ENCODE results near the gene CCDC60. TPM values are rescaled to one million over a fixed set of nuclear protein-coding genes. Genes with fewer than 3 reads are reported as not detected.

CCDC60 gene
- total RNA-seq, 4 donors from 2014 or later: not detected

DNA sequence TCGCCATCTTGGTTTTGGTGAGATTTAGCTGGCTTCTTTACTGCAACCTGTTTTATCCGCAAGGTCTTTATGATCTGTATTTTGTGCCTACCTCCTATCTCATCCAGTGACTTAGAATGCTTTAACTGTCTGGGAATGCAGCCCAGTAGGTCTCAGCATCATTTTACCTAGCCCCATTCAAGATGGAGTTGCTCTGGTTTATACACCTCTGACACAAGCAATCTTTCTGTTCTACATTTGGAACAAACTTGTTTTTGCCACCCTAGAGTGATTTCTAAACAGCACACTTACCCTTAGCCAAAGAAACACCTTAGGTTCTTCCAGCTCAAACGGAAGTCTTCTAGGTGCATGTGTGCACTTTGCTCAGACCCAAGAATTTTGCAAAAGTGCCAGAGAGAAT is 122.3 kb downstream of the CCDC60 start:
- TF ChIP-seq CTCF (IDR thresholded peaks at IDR 0.05; ENCODE audit: low read depth): no peak

DNA sequence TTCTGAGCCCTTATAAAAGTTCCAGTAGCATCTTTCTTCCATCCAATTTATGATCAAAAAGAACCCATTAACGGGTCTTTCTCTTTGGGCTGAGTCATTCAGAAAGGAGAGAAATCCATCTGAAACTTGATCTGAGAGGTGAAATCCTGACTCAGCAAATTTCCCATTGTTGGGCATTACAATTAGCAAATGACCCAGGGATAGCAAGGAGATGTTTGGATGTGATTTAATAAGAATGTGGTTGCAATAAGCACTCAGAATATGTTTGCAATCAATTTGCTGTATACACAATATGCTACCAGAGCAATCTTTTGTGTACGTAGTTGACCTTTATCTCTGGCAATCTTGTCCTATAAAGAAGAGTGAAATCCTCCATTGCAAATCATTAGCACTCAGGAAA is 122.7 kb downstream of the CCDC60 start:
- no peak for TF ChIP-seq CTCF (IDR thresholded peaks at IDR 0.05; ENCODE audit: low read depth)

DNA sequence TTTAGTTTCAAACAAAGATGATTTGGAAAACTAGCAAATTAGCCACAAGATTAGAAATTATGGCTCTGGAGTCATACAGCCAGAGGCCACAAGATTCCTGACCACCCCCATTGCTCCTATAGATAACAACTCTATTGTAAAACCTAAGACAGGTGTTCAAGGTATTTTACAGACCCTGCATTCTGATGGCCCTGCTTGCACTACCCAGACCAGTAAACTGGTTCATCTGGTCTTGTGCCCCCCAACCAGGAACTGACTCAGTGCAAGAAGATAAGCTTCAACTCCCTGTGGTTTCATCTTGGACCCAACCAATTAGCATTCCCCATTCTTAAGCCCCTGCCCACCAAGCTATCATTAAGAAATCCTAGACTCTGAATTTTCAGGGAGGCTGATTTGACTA is 125.0 kb downstream of the CCDC60 start:
- TF ChIP-seq CTCF (IDR thresholded peaks at IDR 0.05; ENCODE audit: low read depth): no peak

- TF ChIP-seq CTCF (IDR thresholded peaks at IDR 0.05; ENCODE audit: low read depth): no peak
These were observed 126.3 kb downstream of the CCDC60 start for GRCh38 chr12:119460876-119461275.

GRCh38 chr12:119461636-119462214 is 127.2 kb downstream of the CCDC60 start:
- no peak for TF ChIP-seq CTCF (IDR thresholded peaks at IDR 0.05; ENCODE audit: low read depth)

- no peak for TF ChIP-seq CTCF (IDR thresholded peaks at IDR 0.05; ENCODE audit: low read depth)
These were observed 128.8 kb downstream of the CCDC60 start for GRCh38 chr12:119463211-119463926.

- TF ChIP-seq CTCF (IDR thresholded peaks at IDR 0.05; ENCODE audit: low read depth): no peak
These were observed 133.8 kb downstream of the CCDC60 start for GRCh38 chr12:119468296-119468695.
